Hematopoietic multipotent progenitor cell treated with erythropoietin and hydrocortisone succinate and interleukin-3 and kit ligand, for 6 days (in vitro differentiated cells): ENCODE measurements around the gene ART1.
"Not testable (repeated sequence)": the region's sequence is repeated elsewhere in the genome, so short reads cannot be mapped to it uniquely, and the experiment has no call there.

Experiments used
- DNase-seq: peaks from one replicate; pipeline ENCODE4 v3.0.0-alpha.2; 2015

Gene ART1

GRCh38 chr11:3644817-3645235 lies at the start of gene ART1:
Gene ART1, plus strand, starts transcription at chr11:3645128. Its CDS starts 14,086 bp downstream, at chr11:3659214.
- DNase-seq: peak; percentile 72

- not testable (repeated sequence) for DNase-seq
These were observed 47.2 kb upstream of the ART1 start for GRCh38 chr11:3597743-3598142.

GRCh38 chr11:3600201-3600600 lies 44.7 kb upstream of the ART1 start:
- not testable (repeated sequence) for DNase-seq

GRCh38 chr11:3604167-3604566 lies 40.8 kb upstream of the ART1 start:
- no peak for DNase-seq

GRCh38 chr11:3605283-3605662 lies 39.7 kb upstream of the ART1 start:
- no peak for DNase-seq

GRCh38 chr11:3605771-3606203 lies 39.1 kb upstream of the ART1 start:
- DNase-seq: no peak

GRCh38 chr11:3609416-3610265 lies 35.3 kb upstream of the ART1 start:
- peak; percentile 82 for DNase-seq

GRCh38 chr11:3610846-3611245 lies 34.1 kb upstream of the ART1 start:
- DNase-seq: no peak

- DNase-seq: no peak
These were observed 32.8 kb upstream of the ART1 start for GRCh38 chr11:3611976-3612678.

GRCh38 chr11:3613998-3614741 lies 30.8 kb upstream of the ART1 start:
- peak; percentile 71 for DNase-seq

- peak; percentile 97 for DNase-seq
These were observed 30.2 kb upstream of the ART1 start for GRCh38 chr11:3614742-3615171.

- DNase-seq: no peak
These were observed 28.9 kb upstream of the ART1 start for GRCh38 chr11:3615998-3616397.

- no peak for DNase-seq
These were observed 28.0 kb upstream of the ART1 start for GRCh38 chr11:3616721-3617460.

GRCh38 chr11:3617990-3618389 lies 26.9 kb upstream of the ART1 start:
- no peak for DNase-seq

- DNase-seq: no peak
These were observed 22.4 kb upstream of the ART1 start for GRCh38 chr11:3622521-3622920.

- no peak for DNase-seq
These were observed 21.8 kb upstream of the ART1 start for GRCh38 chr11:3623121-3623520.

- no peak for DNase-seq
These were observed 21.0 kb upstream of the ART1 start for GRCh38 chr11:3623767-3624458.

GRCh38 chr11:3626250-3626960 lies 18.5 kb upstream of the ART1 start:
- peak; percentile 79 for DNase-seq

GRCh38 chr11:3627291-3627690 lies 17.6 kb upstream of the ART1 start:
- DNase-seq: no peak

GRCh38 chr11:3631331-3631730 lies 13.6 kb upstream of the ART1 start:
- DNase-seq: no peak

GRCh38 chr11:3632070-3632660 lies 12.8 kb upstream of the ART1 start:
- no peak for DNase-seq
